ENCODE data around the gene DDRGK1.

DDRGK1 gene

GRCh38 chr20:3177746-3178485 lies 26.6 kb downstream of the DDRGK1 start:
- Histone ChIP-seq H3K79me2 (ENCODE audit: control insufficient read depth, low read length) (no peaks in the 10 kb centered on the region), H3K4me3 (ENCODE audit: low read length) (no peak overlapping the region), H3K4me2 (ENCODE audit: low read length) (no peak overlapping the region), H3K9me3 (ENCODE audit: control insufficient read depth, insufficient read depth, low read length) (no peaks in the 10 kb centered on the region), H3K9me2 (replicated peaks; ENCODE audit: control insufficient read depth, low read length) (no peaks in the 10 kb centered on the region), H3K27ac (ENCODE audit: low read depth, low read length) (no peak overlapping the region), H3K36me3 (ENCODE audit: control insufficient read depth, low read length) (no peaks in the 10 kb centered on the region), H3K27me3 (ENCODE audit: control insufficient read depth, low read length) (peaks cover 21% of the 10 kb centered on the region), H3K4me1 (ENCODE audit: control insufficient read depth, low read length) (peaks cover 10% of the 10 kb centered on the region), H3F3A (ENCODE audit: control insufficient read depth, insufficient read depth) (peaks cover 6% of the 10 kb centered on the region; the same call in 1 of the 2 replicates), H4K20me1 (ENCODE audit: control insufficient read depth, insufficient read depth, low read depth, low read length) (no peaks in the 10 kb centered on the region)
- no peak for TF ChIP-seq EZH2phosphoT487 (IDR thresholded peaks at IDR 0.05; ENCODE audit: borderline replicate concordance, low read length)
- TF ChIP-seq CTCF (IDR thresholded peaks at IDR 0.05; ENCODE audit: low read depth, low read length, poor library complexity, severe bottlenecking) = no peak

- H3K27ac ChIP-seq (ENCODE audit: low read depth, low read length) = no peak overlapping the region
- H3K4me3 ChIP-seq (ENCODE audit: low read length) = no peak overlapping the region
- no peak overlapping the region for H3K4me2 ChIP-seq (ENCODE audit: low read length)
- no peaks in the 10 kb centered on the region for H3K79me2 ChIP-seq (ENCODE audit: control insufficient read depth, low read length)
- H4K20me1 ChIP-seq (ENCODE audit: control insufficient read depth, insufficient read depth, low read depth, low read length) = no peaks in the 10 kb centered on the region
- peaks cover 43% of the 10 kb centered on the region for H3K27me3 ChIP-seq (ENCODE audit: control insufficient read depth, low read length)
- H3K36me3 ChIP-seq (ENCODE audit: control insufficient read depth, low read length) = no peaks in the 10 kb centered on the region
- peaks cover 6% of the 10 kb centered on the region; the same call in 1 of the 2 replicates for H3F3A ChIP-seq (ENCODE audit: control insufficient read depth, insufficient read depth)
- peaks cover 14% of the 10 kb centered on the region for H3K4me1 ChIP-seq (ENCODE audit: control insufficient read depth, low read length)
- H3K9me2 ChIP-seq (replicated peaks; ENCODE audit: control insufficient read depth, low read length) = no peaks in the 10 kb centered on the region
- no peak for TF ChIP-seq CTCF (IDR thresholded peaks at IDR 0.05; ENCODE audit: low read depth, low read length, poor library complexity, severe bottlenecking)
- 0 out of 2 replicates have a peak, but pooled peaks have one; percentile 7 for TF ChIP-seq EZH2phosphoT487 (IDR thresholded peaks at IDR 0.05; ENCODE audit: borderline replicate concordance, low read length)
- H3K9me3 ChIP-seq (ENCODE audit: control insufficient read depth, insufficient read depth, low read length) = no peaks in the 10 kb centered on the region
Observed at GRCh38 chr20:3175270-3175669, 29.2 kb downstream of the DDRGK1 start.

- Histone ChIP-seq H3K36me3 (ENCODE audit: control insufficient read depth, low read length) (no peaks in the 10 kb centered on the region), H4K20me1 (ENCODE audit: control insufficient read depth, insufficient read depth, low read depth, low read length) (no peaks in the 10 kb centered on the region), H3K4me1 (ENCODE audit: control insufficient read depth, low read length) (peaks cover 14% of the 10 kb centered on the region), H3K4me3 (ENCODE audit: low read length) (peak overlapping the region; percentile 86), H3K27ac (ENCODE audit: low read depth, low read length) (no peak overlapping the region), H3F3A (ENCODE audit: control insufficient read depth, insufficient read depth) (peaks cover 6% of the 10 kb centered on the region; the same call in 1 of the 2 replicates), H3K9me2 (replicated peaks; ENCODE audit: control insufficient read depth, low read length) (no peaks in the 10 kb centered on the region), H3K9me3 (ENCODE audit: control insufficient read depth, insufficient read depth, low read length) (no peaks in the 10 kb centered on the region), H3K27me3 (ENCODE audit: control insufficient read depth, low read length) (peaks cover 43% of the 10 kb centered on the region), H3K4me2 (ENCODE audit: low read length) (peak overlapping the region; percentile 99), H3K79me2 (ENCODE audit: control insufficient read depth, low read length) (no peaks in the 10 kb centered on the region)
- TF ChIP-seq CTCF (IDR thresholded peaks at IDR 0.05; ENCODE audit: low read depth, low read length, poor library complexity, severe bottlenecking) (no peak), EZH2phosphoT487 (IDR thresholded peaks at IDR 0.05; ENCODE audit: borderline replicate concordance, low read length) (no peak; the same call in 1 of the 2 replicates)
Observed at GRCh38 chr20:3174442-3175261, 29.8 kb downstream of the DDRGK1 start.
